Epithelial cell of prostate (primary cell): ENCODE data around the gene KLHL20.
"Not testable (repeated sequence)": the region's sequence is repeated elsewhere in the genome, so short reads cannot be mapped to it uniquely, and the experiment has no call there.

ENCODE experiments used
- DNase-seq: peaks from one replicate; pipeline ENCODE4 v3.0.0-alpha.2; 2011; ENCODE audit warnings: low read depth, low spot score
- H3K27ac ChIP-seq: fragments of 450-650 bp; 2 replicates; pipeline ENCODE4 v1.5.1; 2017; ENCODE audit warnings: mild to moderate bottlenecking

Gene KLHL20, protein sequence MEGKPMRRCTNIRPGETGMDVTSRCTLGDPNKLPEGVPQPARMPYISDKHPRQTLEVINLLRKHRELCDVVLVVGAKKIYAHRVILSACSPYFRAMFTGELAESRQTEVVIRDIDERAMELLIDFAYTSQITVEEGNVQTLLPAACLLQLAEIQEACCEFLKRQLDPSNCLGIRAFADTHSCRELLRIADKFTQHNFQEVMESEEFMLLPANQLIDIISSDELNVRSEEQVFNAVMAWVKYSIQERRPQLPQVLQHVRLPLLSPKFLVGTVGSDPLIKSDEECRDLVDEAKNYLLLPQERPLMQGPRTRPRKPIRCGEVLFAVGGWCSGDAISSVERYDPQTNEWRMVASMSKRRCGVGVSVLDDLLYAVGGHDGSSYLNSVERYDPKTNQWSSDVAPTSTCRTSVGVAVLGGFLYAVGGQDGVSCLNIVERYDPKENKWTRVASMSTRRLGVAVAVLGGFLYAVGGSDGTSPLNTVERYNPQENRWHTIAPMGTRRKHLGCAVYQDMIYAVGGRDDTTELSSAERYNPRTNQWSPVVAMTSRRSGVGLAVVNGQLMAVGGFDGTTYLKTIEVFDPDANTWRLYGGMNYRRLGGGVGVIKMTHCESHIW

DNA sequence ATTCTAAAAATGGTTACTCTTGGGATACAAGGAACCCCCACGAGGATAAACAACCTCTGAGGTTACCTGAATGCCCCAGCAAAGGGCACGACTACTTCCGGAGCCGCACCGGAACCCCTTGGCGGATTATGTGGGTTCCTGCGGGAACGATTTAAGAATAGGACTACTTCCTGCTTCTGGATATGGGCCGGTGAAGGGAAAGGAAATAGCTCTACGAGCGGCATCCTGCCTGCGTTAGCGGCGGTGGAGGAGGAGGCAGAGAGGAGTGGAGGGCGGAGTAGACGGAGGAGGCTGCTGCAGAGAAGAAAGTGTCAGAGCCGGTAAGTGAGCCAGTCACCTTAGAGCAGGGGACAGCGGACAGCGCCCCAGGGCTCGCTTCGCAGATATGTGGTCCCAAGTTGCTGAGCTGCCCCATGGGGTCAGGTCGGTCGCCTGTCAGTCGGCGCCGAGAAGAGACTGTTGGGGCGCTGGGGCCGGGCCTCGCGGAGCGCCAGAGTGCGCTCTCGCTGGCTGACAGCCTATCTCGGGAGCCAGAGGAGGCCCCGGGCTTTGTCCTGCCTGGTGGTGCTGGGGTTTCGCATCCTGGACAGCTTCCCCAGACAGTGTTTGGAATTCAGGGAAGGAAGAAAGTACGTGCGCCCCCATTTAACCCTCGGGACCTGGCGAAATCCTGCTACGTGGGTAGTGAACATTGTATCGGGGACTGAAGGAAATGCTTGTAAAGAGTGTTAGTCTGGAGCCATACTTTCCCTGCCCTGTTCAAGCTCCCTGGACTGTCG lies at the start of gene KLHL20:
Gene KLHL20, plus strand, starts transcription at position 223 of the 779 bp plus-strand sequence. CDS start 1,063 bp downstream, outside the sequence.
- DNase-seq, result peak; percentile 70
- H3K27ac ChIP-seq, result peak within 1 kb of the TSS; percentile 85

DNA sequence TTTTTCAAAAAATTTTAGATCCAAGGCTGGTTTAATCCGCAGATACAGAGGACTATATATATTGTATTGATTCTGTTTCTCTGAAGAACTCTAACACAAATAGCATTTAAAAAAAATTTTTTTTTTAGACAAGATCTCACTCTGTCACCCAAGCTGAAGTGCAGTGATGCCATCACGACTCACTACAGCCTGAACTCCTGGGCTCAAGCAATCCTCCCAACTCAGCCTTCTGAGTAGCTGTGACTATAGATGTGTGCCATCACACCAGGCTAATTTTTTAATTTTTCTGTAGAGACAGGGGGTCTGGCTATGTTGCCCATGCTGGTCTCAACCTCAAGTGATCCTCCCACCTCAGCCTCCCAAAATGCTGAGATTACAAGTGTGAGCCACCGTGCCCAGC lies 48.1 kb upstream of the KLHL20 start:
- no peak overlapping the region for H3K27ac ChIP-seq
- no peak for DNase-seq

DNA sequence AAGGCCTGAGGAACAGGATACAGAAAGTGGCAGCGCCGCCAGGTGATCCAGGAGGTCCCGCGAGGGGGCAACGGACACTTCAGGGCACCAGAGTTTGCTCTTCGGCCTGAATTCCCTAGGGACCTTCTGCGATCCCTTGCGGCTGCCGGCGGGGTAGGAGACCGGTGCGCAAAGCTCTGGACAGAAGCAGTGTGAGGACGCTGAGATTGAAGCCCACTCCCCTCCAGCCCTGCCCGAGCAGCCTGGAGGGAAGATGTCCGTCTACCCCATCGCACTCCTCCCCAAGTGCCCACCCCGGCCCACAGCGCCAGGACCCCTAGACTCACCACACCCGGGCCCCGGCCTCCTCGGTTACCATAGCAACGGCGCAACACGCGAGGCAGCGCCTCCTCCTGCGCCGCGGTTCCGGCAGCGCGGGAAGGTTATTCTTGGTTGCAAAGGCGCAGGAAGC lies 45.3 kb upstream of the KLHL20 start, which contains the start of gene ANKRD45:
Gene ANKRD45, minus strand, starts transcription at position 361 of the 451 bp plus-strand sequence. CDS start 10,433 bp downstream, outside the sequence.
- no peak within 1 kb of the TSS for H3K27ac ChIP-seq

DNA sequence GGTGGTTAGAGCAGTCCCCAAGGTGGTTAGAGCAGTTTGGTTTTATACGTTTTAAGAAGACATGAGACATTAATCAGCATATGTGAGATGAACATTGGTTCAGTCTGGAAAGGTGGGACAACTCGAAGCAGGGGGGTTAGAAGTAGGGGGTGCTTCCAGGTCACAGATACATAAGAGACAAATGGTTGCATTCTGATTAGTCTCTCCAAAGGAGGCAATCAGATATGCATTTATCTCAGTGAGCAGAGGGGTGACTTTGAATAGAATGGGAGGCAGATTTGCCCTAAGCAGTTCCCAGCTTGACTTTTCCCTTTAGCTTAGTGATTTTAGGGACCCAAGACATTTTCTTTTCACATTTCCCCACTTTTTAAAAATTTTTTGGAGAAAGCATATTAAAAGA lies 40.3 kb upstream of the KLHL20 start:
- not testable (repeated sequence) for H3K27ac ChIP-seq, DNase-seq

More for the DNA sequence above, 45.3 kb upstream of the KLHL20 start, which contains the start of gene ANKRD45:
- no peak for DNase-seq

DNA sequence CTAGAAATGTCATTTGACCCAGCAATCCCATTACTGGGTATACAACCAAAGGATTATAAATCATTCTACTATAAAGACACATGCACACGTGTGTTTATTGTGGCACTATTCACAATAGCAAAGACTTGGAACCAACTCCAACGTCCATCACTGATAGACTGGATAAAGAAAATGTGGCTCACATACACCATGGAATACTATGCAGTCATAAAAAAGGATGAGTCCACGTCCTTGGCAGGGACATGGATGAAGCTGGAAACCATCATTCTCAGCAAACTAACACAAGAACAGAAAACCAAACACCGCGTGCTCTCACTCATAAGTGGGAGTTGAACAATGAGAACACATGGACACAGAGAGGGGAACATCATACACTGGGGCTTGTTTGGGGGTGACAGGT lies 34.6 kb upstream of the KLHL20 start:
- not testable (repeated sequence) for H3K27ac ChIP-seq, DNase-seq

DNA sequence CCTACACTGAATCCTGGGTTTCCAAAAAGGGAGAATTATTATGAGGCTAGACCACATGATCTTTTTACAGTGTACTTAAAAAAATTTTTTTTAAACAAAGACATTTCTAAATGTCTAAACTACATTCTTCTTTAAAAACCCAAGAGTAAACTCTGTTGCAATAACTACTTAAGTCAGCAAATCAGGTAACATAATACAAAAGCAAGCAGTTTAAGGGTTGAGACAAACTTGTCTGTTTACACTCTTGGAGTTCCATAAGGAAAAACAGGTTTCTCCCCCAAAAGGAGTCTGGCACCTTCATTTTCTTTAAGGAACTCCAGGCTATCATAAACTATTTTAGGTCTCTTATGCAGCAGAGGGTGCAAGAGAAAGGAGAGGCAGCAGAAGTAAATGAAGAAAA lies 32.6 kb upstream of the KLHL20 start:
- H3K27ac ChIP-seq, result no peak overlapping the region
- no peak for DNase-seq

DNA sequence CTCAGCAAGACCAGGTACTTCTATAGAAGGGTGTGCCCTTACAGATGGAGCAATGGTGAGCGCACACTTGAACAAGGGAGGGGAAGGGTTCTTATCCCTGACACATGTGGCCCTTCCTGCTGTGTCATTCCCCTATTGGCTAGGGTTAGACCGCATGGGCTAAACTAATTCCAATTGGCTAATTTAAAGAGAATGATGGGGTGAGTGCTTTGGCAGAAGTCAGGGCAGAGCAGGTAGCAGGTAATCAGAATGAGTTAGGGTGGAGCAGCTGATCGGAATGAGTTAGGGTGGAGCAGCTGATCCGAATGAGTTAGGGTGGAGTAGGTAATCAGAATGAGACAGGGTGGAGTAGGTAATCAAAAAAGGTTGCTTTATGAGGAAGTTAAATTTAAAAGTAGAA lies 30.9 kb upstream of the KLHL20 start:
- DNase-seq, H3K27ac ChIP-seq: not testable (repeated sequence)

DNA sequence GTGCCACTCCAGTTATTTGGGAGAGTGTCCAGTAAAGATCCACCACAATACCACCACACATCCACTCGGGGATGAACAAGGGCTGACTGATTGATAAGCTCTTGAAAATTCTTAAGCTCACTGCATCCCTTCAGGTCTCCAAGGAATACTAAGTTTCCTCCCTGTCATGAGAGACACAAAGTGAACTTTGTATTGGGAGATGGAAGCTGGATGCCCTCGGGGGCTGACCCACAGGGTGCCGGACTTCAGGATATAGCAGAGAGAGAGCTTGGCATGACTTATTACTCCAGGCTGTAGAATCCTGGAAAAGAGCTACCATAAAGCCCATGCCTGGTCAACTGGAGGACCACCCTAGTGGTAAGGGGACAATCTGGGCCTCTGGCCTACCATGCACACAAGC lies 29.7 kb upstream of the KLHL20 start:
- DNase-seq, H3K27ac ChIP-seq: not testable (repeated sequence)

DNA sequence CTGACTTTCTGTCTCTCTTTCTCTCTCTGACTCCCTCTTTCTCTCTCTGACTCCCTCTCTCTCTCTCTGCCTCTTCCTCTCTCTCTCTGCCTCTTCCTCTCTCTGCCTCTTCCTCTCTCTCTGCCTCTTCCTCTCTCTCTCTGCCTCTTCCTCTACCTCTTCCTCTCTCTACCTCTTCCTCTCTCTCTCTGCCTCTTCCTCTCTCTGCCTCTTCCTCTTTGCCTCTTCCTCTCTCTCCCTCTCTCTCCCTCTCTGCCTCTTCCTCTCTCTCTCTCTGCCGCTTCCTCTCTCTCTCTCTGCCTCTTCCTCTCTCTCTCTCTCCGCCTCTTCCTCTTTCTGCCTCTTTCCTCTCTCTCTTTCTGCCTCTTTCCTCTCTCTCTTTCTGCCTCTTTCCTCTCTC lies 26.5 kb upstream of the KLHL20 start:
- DNase-seq, result no peak
- no peak overlapping the region for H3K27ac ChIP-seq

DNA sequence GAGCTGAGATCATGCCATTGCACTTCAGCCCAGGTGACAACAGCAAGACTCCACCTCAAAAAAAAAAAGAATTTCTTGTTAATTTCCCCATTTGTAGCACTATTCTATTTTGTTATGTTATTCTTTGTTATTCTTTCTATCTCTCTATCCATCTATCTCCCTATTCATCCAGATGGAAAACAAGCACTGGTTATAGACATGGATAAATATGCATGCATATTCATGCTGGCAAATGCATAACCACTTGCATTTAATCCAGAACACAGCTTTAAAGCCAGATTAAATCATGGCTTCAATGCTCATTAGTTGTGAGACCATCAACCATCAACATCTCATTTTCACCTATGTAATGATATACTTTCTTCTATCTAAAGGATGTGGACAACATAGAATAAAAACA lies 21.5 kb upstream of the KLHL20 start:
- no peak for DNase-seq
- no peak overlapping the region for H3K27ac ChIP-seq

DNA sequence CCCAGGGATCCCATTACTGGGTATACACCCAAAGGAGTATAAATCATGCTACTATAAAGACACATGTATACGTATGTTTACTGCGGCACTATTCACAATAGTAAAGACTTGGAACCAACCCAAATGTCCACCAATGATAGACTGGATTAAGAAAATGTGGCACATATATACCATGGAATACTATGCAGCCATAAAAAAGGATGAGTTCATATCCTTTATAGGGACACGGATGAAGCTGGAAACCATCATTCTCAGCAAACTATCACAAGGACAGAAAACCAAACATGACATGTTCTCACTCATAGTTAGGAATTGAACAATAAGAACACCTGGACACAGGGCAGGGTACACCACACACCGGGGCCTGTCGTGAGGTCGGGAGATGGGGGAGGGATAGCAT lies 13.5 kb upstream of the KLHL20 start:
- not testable (repeated sequence) for H3K27ac ChIP-seq, DNase-seq

DNA sequence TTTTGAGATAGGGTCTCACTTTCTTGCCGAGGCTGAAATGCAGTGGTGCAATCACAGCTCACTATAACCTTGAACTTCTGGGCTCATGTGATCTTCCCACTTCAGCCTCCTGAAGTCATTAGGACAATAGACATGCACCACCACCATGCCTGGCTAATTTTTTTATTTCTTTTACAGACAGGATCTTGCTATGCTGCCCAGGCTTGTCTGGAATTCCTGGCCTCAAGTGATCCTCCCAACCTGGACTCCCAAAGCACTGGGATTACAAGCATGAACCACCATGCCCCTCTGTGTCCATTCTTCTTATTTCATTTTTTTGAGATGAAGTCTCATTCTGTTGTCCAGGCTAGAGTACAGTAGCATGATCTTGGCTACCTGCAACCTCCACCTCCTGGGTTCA lies 12.0 kb upstream of the KLHL20 start:
- no peak for DNase-seq
- H3K27ac ChIP-seq, result no peak overlapping the region

DNA sequence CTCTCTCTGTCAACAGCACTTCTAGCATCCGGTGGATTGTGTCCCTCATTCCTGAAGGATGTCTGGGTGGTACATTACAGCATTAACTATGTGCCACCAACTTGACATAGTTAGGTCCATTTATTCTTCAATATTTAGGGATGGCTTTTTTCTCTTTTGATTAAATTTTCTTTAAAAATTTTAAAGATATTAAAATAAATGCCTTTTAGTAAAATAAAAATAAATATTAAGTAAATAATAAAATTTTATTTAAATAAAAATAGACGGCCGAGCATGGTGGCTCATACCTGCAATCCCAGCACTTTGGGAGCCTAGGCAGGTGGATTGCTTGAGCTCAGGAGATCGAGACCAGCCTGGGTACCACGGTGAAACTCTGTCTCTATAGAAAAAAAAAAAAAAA lies 9.7 kb upstream of the KLHL20 start:
- no peak for DNase-seq
- H3K27ac ChIP-seq, result no peak overlapping the region

DNA sequence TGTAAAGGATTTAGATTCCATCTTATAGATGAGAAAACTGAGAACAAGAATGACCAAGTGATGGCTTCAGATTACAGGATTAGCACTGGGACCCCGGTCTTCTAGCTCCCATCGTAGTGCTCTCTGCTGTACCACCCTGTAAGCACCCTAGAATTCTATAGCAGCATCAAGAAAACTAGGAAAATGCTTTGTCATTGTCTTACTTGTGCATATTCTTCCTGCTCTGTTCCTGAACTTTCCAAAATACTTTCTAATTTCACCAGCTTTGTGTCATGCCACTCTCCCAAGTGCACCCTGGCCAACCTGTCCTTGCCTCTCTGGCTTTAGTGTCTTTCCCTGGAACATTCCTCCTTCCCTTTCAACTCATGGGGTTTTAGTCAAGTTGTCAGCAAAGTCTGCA lies 6.0 kb upstream of the KLHL20 start:
- H3K27ac ChIP-seq, result no peak overlapping the region
- DNase-seq, result no peak

DNA sequence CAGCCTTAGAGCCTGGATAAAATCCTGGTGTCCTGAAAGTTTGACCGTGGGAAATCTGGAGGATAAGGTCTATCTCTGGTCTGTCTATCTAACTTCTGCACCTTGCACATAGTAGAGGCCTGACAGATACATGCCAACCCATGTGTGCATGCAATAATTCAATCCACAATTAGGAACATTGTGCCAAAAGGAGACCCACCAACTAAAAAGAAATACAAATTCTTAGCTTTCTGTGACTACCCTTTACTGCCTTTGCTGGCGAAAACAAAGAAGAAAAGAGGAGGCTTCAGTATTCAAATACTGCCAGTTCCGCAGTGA lies 381 bp upstream of the KLHL20 start:
- peak overlapping the region; percentile 85 for H3K27ac ChIP-seq
- DNase-seq, result no peak

DNA sequence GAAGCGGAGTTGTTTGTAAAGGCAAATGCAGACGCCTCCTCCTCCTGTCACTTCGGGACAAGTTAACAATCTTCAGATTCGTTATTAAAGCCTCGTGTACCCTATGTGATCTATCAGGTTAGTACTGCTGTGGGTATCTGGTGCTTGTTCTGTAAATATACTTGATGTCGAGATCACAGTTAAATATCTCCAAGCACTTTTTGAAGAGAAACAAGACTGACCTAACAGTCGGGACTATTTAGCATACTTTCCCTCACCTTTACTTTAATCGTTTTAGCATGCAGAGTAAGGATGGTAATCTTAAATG lies 710 bp downstream of the KLHL20 start:
- no peak for DNase-seq
- peak overlapping the region; percentile 85 for H3K27ac ChIP-seq

DNA sequence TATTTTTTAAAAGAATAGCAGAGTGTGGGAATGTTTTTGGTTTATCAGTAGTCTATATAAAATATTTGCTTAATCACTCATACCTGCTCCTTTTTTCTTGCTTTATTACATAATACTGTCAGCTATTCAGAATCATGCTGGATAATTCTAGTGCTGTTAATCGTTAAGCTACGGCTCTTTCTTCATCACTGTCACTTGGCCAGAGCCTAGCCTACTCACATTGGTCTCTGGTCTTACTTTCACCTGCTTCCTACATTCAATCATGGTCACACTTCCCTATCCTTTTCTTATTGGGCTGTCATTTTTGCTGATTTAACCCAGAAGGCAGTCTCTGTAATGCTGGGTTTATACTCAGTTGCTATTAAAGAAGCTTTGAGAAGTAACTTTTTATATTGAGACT lies 2.5 kb downstream of the KLHL20 start:
- H3K27ac ChIP-seq, result no peak overlapping the region
- no peak for DNase-seq

DNA sequence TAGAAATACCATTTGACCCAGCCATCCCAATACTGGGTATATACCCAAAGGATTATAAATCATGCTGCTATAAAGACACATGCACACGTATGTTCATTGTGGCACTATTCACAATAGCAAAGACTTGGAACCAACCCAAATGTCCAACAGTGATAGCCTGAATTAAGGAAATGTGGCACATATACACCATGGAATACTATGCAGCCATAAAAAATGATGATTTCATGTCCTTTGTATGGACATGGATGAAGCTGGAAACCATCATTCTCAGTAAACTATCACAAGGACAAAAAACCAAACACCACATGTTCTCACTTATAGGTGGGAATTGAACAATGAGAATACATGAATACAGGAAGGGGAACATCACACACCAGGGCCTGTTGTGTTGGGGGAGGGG lies 16.6 kb downstream of the KLHL20 start:
- H3K27ac ChIP-seq, DNase-seq: not testable (repeated sequence)

DNA sequence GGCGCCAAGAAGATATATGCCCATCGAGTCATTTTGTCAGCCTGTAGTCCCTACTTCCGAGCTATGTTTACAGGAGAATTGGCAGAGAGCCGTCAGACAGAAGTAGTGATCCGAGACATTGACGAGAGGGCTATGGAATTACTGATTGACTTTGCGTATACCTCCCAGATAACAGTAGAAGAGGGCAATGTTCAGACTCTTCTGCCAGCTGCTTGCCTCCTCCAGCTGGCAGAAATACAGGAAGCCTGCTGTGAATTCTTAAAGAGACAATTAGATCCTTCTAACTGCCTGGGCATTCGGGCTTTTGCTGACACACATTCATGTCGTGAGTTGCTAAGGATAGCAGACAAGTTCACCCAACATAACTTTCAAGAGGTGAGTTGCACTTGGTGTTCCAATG lies 19.1 kb downstream of the KLHL20 start:
- DNase-seq, result no peak
- no peak overlapping the region for H3K27ac ChIP-seq

DNA sequence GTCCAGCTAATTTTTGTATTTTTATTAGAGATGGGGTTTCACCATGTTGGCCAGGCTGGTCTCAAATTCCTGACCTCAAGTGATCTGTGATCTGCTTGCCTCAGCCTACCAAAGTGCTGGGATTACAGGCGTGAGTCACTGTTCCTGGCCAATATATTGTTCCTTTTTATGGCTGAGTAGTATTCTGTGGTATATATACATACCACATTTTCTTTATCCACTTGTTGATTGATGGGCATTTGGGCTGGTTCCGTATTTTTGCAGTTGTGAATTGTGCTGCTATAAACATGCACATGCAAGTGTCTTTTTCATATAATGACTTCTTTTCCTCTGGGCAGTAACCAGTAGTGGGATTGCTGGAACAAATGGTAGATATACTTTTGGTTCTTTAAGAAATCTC lies 21.3 kb downstream of the KLHL20 start:
- H3K27ac ChIP-seq, DNase-seq: not testable (repeated sequence)

DNA sequence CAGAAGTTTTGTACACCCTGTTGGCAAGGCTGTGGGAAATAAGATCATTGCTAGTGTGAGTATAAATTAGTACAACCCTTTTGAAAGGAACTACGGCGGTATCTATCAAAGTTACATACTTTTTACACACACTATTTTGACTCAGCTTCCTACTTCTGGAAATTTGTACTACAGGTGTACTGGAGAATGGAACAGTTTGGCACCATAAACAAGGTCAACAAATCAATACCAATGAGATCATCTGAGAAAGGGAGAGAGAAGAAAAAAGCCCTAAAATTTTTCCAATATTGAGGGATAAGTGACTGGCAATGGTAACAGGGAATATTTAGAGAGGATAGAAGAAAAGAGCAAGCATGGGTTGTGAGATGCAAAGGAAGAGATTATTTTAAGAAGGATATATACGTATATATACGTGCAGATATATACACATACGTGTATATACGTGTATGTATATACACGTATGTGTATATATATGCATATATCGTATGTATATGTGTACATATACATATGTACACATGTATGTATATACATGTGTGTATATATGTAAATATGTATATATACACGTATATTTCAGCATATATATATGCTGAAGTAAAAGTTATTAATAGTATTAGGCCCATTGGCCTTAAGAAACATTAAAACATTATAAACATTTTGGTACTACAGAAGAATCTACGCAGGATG lies 27.6 kb downstream of the KLHL20 start:
- H3K27ac ChIP-seq, result no peak overlapping the region
- no peak for DNase-seq
